Measurements from ENCODE around the gene TATDN2. TPM values are rescaled to one million over a fixed set of nuclear protein-coding genes. Genes with fewer than 3 reads are reported as not detected.

TATDN2 gene
- total RNA-seq, 2 donors from 2014 or later = 9.8 to 14.3 TPM

GRCh38 chr3:10240799-10241198, 7.5 kb upstream of the TATDN2 start:
- no peak for DNase-seq (ENCODE audit: low spot score)
- Histone ChIP-seq H3K4me3 (no peak overlapping the region), H3K9me3 (peaks cover 0 to 13% of the 10 kb centered on the region in 2 donors), H3K4me1 (no peaks in the 10 kb centered on the region), H3K27me3 (no peaks in the 10 kb centered on the region), H3K36me3 (no peaks in the 10 kb centered on the region), H3K27ac (no peak overlapping the region)
- no peak for TF ChIP-seq CTCF (IDR thresholded peaks at IDR 0.05)

GRCh38 chr3:10242182-10243065, 5.8 kb upstream of the TATDN2 start:
- TF ChIP-seq CTCF (IDR thresholded peaks at IDR 0.05) = no peak

GRCh38 chr3:10244009-10244408, 4.2 kb upstream of the TATDN2 start:
- peaks cover 0 to 2% of the 10 kb centered on the region in 2 donors for H3K4me1 ChIP-seq
- H3K9me3 ChIP-seq = peaks cover 0 to 13% of the 10 kb centered on the region in 2 donors
- no peak for DNase-seq (ENCODE audit: low spot score)
- no peak for TF ChIP-seq CTCF (IDR thresholded peaks at IDR 0.05)
- H3K27ac ChIP-seq = no peak overlapping the region
- H3K27me3 ChIP-seq = no peaks in the 10 kb centered on the region
- H3K36me3 ChIP-seq = no peaks in the 10 kb centered on the region
- no peak overlapping the region for H3K4me3 ChIP-seq

More at GRCh38 chr3:10242182-10243065, 5.8 kb upstream of the TATDN2 start:
- Histone ChIP-seq H3K27ac (no peak overlapping the region), H3K4me3 (no peak overlapping the region), H3K4me1 (no peaks in the 10 kb centered on the region), H3K9me3 (peaks cover 0 to 13% of the 10 kb centered on the region in 2 donors), H3K36me3 (no peaks in the 10 kb centered on the region), H3K27me3 (no peaks in the 10 kb centered on the region)
- DNase-seq (ENCODE audit: low spot score) = no peak

GRCh38 chr3:10245081-10245712, 3.1 kb upstream of the TATDN2 start:
- no peaks in the 10 kb centered on the region for H3K27me3 ChIP-seq
- no peaks in the 10 kb centered on the region for H3K36me3 ChIP-seq
- no peak overlapping the region for H3K4me3 ChIP-seq
- TF ChIP-seq CTCF (IDR thresholded peaks at IDR 0.05) = no peak
- H3K27ac ChIP-seq = no peak overlapping the region
- H3K9me3 ChIP-seq = peaks cover 0 to 13% of the 10 kb centered on the region in 2 donors
- DNase-seq (ENCODE audit: low spot score) = no peak
- H3K4me1 ChIP-seq = peaks cover 0 to 14% of the 10 kb centered on the region in 2 donors

- peak overlapping the region; percentile 67 to 80 for H3K4me3 ChIP-seq
- H3K9me3 ChIP-seq = peaks cover 0 to 13% of the 10 kb centered on the region in 2 donors
- H3K4me1 ChIP-seq = peaks cover 0 to 25% of the 10 kb centered on the region in 2 donors
- no peak for DNase-seq (ENCODE audit: low spot score)
- H3K27me3 ChIP-seq = no peaks in the 10 kb centered on the region
- H3K36me3 ChIP-seq = peaks cover 5% of the 10 kb centered on the region
- H3K27ac ChIP-seq = peak overlapping the region; percentile 83
- TF ChIP-seq CTCF (IDR thresholded peaks at IDR 0.05) = no peak
These were observed 528 bp upstream of the TATDN2 start for GRCh38 chr3:10247679-10248183.
